A673 (cell line): ENCODE measurements around the gene RPS6KA2. TPM values are rescaled to one million over a fixed set of nuclear protein-coding genes. Genes with fewer than 3 reads are reported as not detected.

ENCODE experiments used
- BruUV-seq: library from RNA; stranded (reverse); fragments of 400-500 nt; replicated peaks from 2 replicates; lab custom pipeline; 2021; lab: Mats Ljungman, UMichigan
- CTCF ChIA-PET: fragments of 300-600 bp; sonication (Branson Sonifier 250); formaldehyde crosslinking; loops from one replicate; lab custom pipeline; 2022; ENCODE audit warnings: antibody characterized with exemption; lab: Charles Lee
- POLR2A ChIA-PET: fragments of 300-600 bp; sonication (Branson Sonifier 250); formaldehyde crosslinking; loops from one replicate; lab custom pipeline; 2022; ENCODE audit warnings: antibody characterized with exemption; ENCODE audit not compliant: low non-redundant PET; lab: Charles Lee
- DNase-seq: peaks from one replicate; pipeline ENCODE4 v3.0.0-alpha.2; 2015; ENCODE audit warnings: low spot score
- H3K27ac ChIP-seq: fragments of 200-600 bp; sonication (generic); 2 replicates; pipeline ENCODE4 v1.5.1; 2016; ENCODE audit warnings: mixed run types, low read depth, mild to moderate bottlenecking, mixed read lengths, antibody characterized with exemption, low read length; ENCODE audit not compliant: poor library complexity, severe bottlenecking
- H3K27me3 ChIP-seq: fragments of 200-600 bp; sonication (generic); replicated peaks from 2 replicates; pipeline ENCODE4 v1.6.1; 2017; ENCODE audit warnings: mixed run types, low read depth, mild to moderate bottlenecking, mixed read lengths, antibody characterized with exemption, low read length; ENCODE audit not compliant: insufficient read depth, poor library complexity
- H3K36me3 ChIP-seq: fragments of 200-600 bp; sonication (generic); 2 replicates; pipeline ENCODE4 v1.6.1; 2016; ENCODE audit warnings: mixed run types, mild to moderate bottlenecking, mixed read lengths, antibody characterized with exemption, low read length; ENCODE audit not compliant: insufficient read depth, poor library complexity, severe bottlenecking
- H3K4me1 ChIP-seq: fragments of 200-600 bp; sonication (generic); 2 replicates; pipeline ENCODE4 v1.6.1; 2017; ENCODE audit warnings: mixed run types, mild to moderate bottlenecking, mixed read lengths, antibody characterized with exemption, low read length; ENCODE audit not compliant: insufficient read depth, poor library complexity, severe bottlenecking
- H3K4me3 ChIP-seq: fragments of 200-600 bp; sonication (generic); 2 replicates; pipeline ENCODE4 v1.5.1; 2016; ENCODE audit warnings: low read depth, mixed run types, mild to moderate bottlenecking, mixed read lengths, low read length; ENCODE audit not compliant: poor library complexity, severe bottlenecking
- H3K9me3 ChIP-seq: fragments of 200-600 bp; sonication (generic); 2 replicates; pipeline ENCODE4 v1.6.1; 2016; ENCODE audit warnings: mixed run types, low read depth, mild to moderate bottlenecking, mixed read lengths, antibody characterized with exemption, low read length; ENCODE audit not compliant: poor library complexity, severe bottlenecking
- CTCF ChIP-seq: fragments of 300-800, 200-600 bp; sonication (generic); conservative IDR thresholded peaks from 2 replicates; pipeline ENCODE4 v1.5.1; 2017; ENCODE audit warnings: low read depth, mild to moderate bottlenecking, antibody characterized with exemption, low read length, moderate library complexity, mixed read lengths
- EZH2 ChIP-seq: fragments of 200-600 bp; sonication (generic); IDR thresholded peaks from 2 replicates; pipeline ENCODE4 v1.6.1; 2017; ENCODE audit warnings: borderline replicate concordance, low read depth, mild to moderate bottlenecking, mixed read lengths, antibody characterized with exemption, low read length; ENCODE audit not compliant: poor library complexity, severe bottlenecking
- intact Hi-C: fragments of 100-400 bp; cut with micrococcal nuclease; formaldehyde crosslinking; loops from one replicate; pipeline ENCODE4 v1.10.0; 2022; ENCODE audit not compliant: unreplicated experiment
- total RNA-seq: library from RNA; stranded (reverse); gene quantifications from 2 replicates; pipeline ENCODE4 v1.2.3, GENCODE V29; 2021

RPS6KA2 gene
- total RNA-seq, 1 experiment from 2014 or later: 30.1 TPM

- ChIA-PET CTCF (no interaction called here), POLR2A (no interaction called here)
- intact Hi-C loops: no loop called here
- DNase-seq: no peak
- H3K27ac ChIP-seq: no peak overlapping the region
- H3K27me3 ChIP-seq: no peaks in the 10 kb centered on the region
- no TSS peak for BruUV-seq
- H3K4me3 ChIP-seq: no peak overlapping the region
- H3K36me3 ChIP-seq: no peaks in the 10 kb centered on the region
- H3K4me1 ChIP-seq: peaks cover 20% of the 10 kb centered on the region
- no peaks in the 10 kb centered on the region for H3K9me3 ChIP-seq
- no peak for TF ChIP-seq CTCF
- TF ChIP-seq EZH2: no peak
Observed at GRCh38 chr6:166655251-166655650, 28.2 kb upstream of the RPS6KA2 start.

- no TSS peak for BruUV-seq
- no peak overlapping the region for H3K4me3 ChIP-seq
- intact Hi-C loops: no loop called here
- H3K36me3 ChIP-seq: no peaks in the 10 kb centered on the region
- POLR2A ChIA-PET: no interaction called here
- TF ChIP-seq CTCF: no peak
- TF ChIP-seq EZH2: no peak
- H3K27me3 ChIP-seq: no peaks in the 10 kb centered on the region
- no peak overlapping the region for H3K27ac ChIP-seq
- no peak for DNase-seq
- no peaks in the 10 kb centered on the region for H3K9me3 ChIP-seq
- CTCF ChIA-PET: no interaction called here
- peaks cover 26% of the 10 kb centered on the region for H3K4me1 ChIP-seq
Observed at GRCh38 chr6:166654573-166654972, 27.5 kb upstream of the RPS6KA2 start.

GRCh38 chr6:166653639-166653941, 26.5 kb upstream of the RPS6KA2 start:
- POLR2A ChIA-PET: no interaction called here
- CTCF ChIA-PET: no interaction called here
- BruUV-seq: no TSS peak

More at GRCh38 chr6:166653639-166653941, 26.5 kb upstream of the RPS6KA2 start:
- no peak for TF ChIP-seq CTCF
- no peak for DNase-seq
- H3K27ac ChIP-seq: no peak overlapping the region
- H3K4me1 ChIP-seq: peaks cover 33% of the 10 kb centered on the region
- H3K36me3 ChIP-seq: no peaks in the 10 kb centered on the region
- H3K4me3 ChIP-seq: no peak overlapping the region
- intact Hi-C loops: no loop called here
- no peaks in the 10 kb centered on the region for H3K9me3 ChIP-seq
- no peaks in the 10 kb centered on the region for H3K27me3 ChIP-seq
